ENCODE measurements around the gene JADE3.

Gene JADE3

GRCh38 chrX:46912603-46913491 is 626 bp downstream of the JADE3 start:
- ATAC-seq (replicated peaks; ENCODE audit: extremely low read depth, poor library complexity, severe bottlenecking), result peak; percentile 40
- no peak for DNase-seq (ENCODE audit: low spot score in 2 of 2)
- Mint-ChIP-seq H3K27ac (ENCODE audit: low read depth) (no peak overlapping the region), H3K36me3 (ENCODE audit: insufficient read depth) (peaks cover 2% of the 10 kb centered on the region), H3K9me3 (no peaks in the 10 kb centered on the region), H3K4me3 (peak overlapping the region; percentile 70), H3K4me1 (peaks cover 6% of the 10 kb centered on the region), H3K27me3 (peaks cover 38% of the 10 kb centered on the region)

GRCh38 chrX:46913667-46914066 is 1.4 kb downstream of the JADE3 start:
- Mint-ChIP-seq H3K27me3 (peaks cover 42% of the 10 kb centered on the region), H3K9me3 (no peaks in the 10 kb centered on the region), H3K36me3 (ENCODE audit: insufficient read depth) (peaks cover 2% of the 10 kb centered on the region), H3K4me1 (peaks cover 6% of the 10 kb centered on the region), H3K4me3 (peak overlapping the region; percentile 70), H3K27ac (ENCODE audit: low read depth) (no peak overlapping the region)
- DNase-seq (ENCODE audit: low spot score in 2 of 2) (no peak), ATAC-seq (replicated peaks; ENCODE audit: extremely low read depth, poor library complexity, severe bottlenecking) (no peak)

- H3K36me3 Mint-ChIP-seq (ENCODE audit: insufficient read depth), result peaks cover 2% of the 10 kb centered on the region
- H3K9me3 Mint-ChIP-seq, result no peaks in the 10 kb centered on the region
- peaks cover 6% of the 10 kb centered on the region for H3K4me1 Mint-ChIP-seq
- H3K4me3 Mint-ChIP-seq, result no peak overlapping the region
- H3K27me3 Mint-ChIP-seq, result peaks cover 43% of the 10 kb centered on the region
- no peak for ATAC-seq (replicated peaks; ENCODE audit: extremely low read depth, poor library complexity, severe bottlenecking)
- no peak for DNase-seq (ENCODE audit: low spot score in 2 of 2)
- no peak overlapping the region for H3K27ac Mint-ChIP-seq (ENCODE audit: low read depth)
Measured at GRCh38 chrX:46916273-46916672, 4.1 kb downstream of the JADE3 start.

GRCh38 chrX:46917622-46918021 is 5.4 kb downstream of the JADE3 start:
- peaks cover 56% of the 10 kb centered on the region for H3K27me3 Mint-ChIP-seq
- DNase-seq (ENCODE audit: low spot score in 2 of 2) (no peak), ATAC-seq (replicated peaks; ENCODE audit: extremely low read depth, poor library complexity, severe bottlenecking) (no peak)
- H3K4me3 Mint-ChIP-seq, result no peak overlapping the region
- no peaks in the 10 kb centered on the region for H3K9me3 Mint-ChIP-seq
- H3K4me1 Mint-ChIP-seq, result peaks cover 6% of the 10 kb centered on the region
- H3K27ac Mint-ChIP-seq (ENCODE audit: low read depth), result no peak overlapping the region
- peaks cover 2% of the 10 kb centered on the region for H3K36me3 Mint-ChIP-seq (ENCODE audit: insufficient read depth)

- no peak overlapping the region for H3K4me3 Mint-ChIP-seq
- H3K36me3 Mint-ChIP-seq (ENCODE audit: insufficient read depth), result peaks cover under 1% of the 10 kb centered on the region
- no peak overlapping the region for H3K27ac Mint-ChIP-seq (ENCODE audit: low read depth)
- ATAC-seq (replicated peaks; ENCODE audit: extremely low read depth, poor library complexity, severe bottlenecking) (no peak), DNase-seq (ENCODE audit: low spot score in 2 of 2) (no peak)
- no peaks in the 10 kb centered on the region for H3K9me3 Mint-ChIP-seq
- peaks cover 59% of the 10 kb centered on the region for H3K27me3 Mint-ChIP-seq
- H3K4me1 Mint-ChIP-seq, result peaks cover 5% of the 10 kb centered on the region
Measured at GRCh38 chrX:46918434-46918833, 6.2 kb downstream of the JADE3 start.

- ATAC-seq (replicated peaks; ENCODE audit: extremely low read depth, poor library complexity, severe bottlenecking) (no peak), DNase-seq (ENCODE audit: low spot score in 2 of 2) (no peak)
- Mint-ChIP-seq H3K27ac (ENCODE audit: low read depth) (no peak overlapping the region), H3K4me1 (no peaks in the 10 kb centered on the region), H3K27me3 (peaks cover 46% of the 10 kb centered on the region), H3K36me3 (ENCODE audit: insufficient read depth) (peaks cover 2% of the 10 kb centered on the region), H3K9me3 (no peaks in the 10 kb centered on the region), H3K4me3 (no peak overlapping the region)
Measured at GRCh38 chrX:46920235-46920634, 8.0 kb downstream of the JADE3 start.

- Mint-ChIP-seq H3K27ac (ENCODE audit: low read depth) (no peak overlapping the region), H3K4me1 (no peaks in the 10 kb centered on the region), H3K9me3 (no peaks in the 10 kb centered on the region), H3K36me3 (ENCODE audit: insufficient read depth) (peaks cover 2% of the 10 kb centered on the region), H3K27me3 (peaks cover 23% of the 10 kb centered on the region), H3K4me3 (no peak overlapping the region)
- no peak for DNase-seq (ENCODE audit: low spot score in 2 of 2)
- no peak for ATAC-seq (replicated peaks; ENCODE audit: extremely low read depth, poor library complexity, severe bottlenecking)
Measured at GRCh38 chrX:46922611-46923010, 10.4 kb downstream of the JADE3 start.

GRCh38 chrX:46927718-46928117 is 15.5 kb downstream of the JADE3 start:
- H3K9me3 Mint-ChIP-seq, result no peaks in the 10 kb centered on the region
- DNase-seq (ENCODE audit: low spot score in 2 of 2) (no peak), ATAC-seq (replicated peaks; ENCODE audit: extremely low read depth, poor library complexity, severe bottlenecking) (no peak)
- H3K27me3 Mint-ChIP-seq, result peaks cover 1% of the 10 kb centered on the region
- no peaks in the 10 kb centered on the region for H3K4me1 Mint-ChIP-seq
- peaks cover 2% of the 10 kb centered on the region for H3K36me3 Mint-ChIP-seq (ENCODE audit: insufficient read depth)
- H3K27ac Mint-ChIP-seq (ENCODE audit: low read depth), result no peak overlapping the region
- no peak overlapping the region for H3K4me3 Mint-ChIP-seq

- DNase-seq (ENCODE audit: low spot score in 2 of 2) (no peak), ATAC-seq (replicated peaks; ENCODE audit: extremely low read depth, poor library complexity, severe bottlenecking) (no peak)
- no peaks in the 10 kb centered on the region for H3K9me3 Mint-ChIP-seq
- no peak overlapping the region for H3K4me3 Mint-ChIP-seq
- H3K27ac Mint-ChIP-seq (ENCODE audit: low read depth), result no peak overlapping the region
- H3K27me3 Mint-ChIP-seq, result no peaks in the 10 kb centered on the region
- no peaks in the 10 kb centered on the region for H3K36me3 Mint-ChIP-seq (ENCODE audit: insufficient read depth)
- no peaks in the 10 kb centered on the region for H3K4me1 Mint-ChIP-seq
Measured at GRCh38 chrX:46929439-46930261, 17.4 kb downstream of the JADE3 start.

GRCh38 chrX:46935295-46935694 is 23.1 kb downstream of the JADE3 start:
- H3K27ac Mint-ChIP-seq (ENCODE audit: low read depth), result no peak overlapping the region
- H3K4me1 Mint-ChIP-seq, result no peaks in the 10 kb centered on the region
- no peaks in the 10 kb centered on the region for H3K27me3 Mint-ChIP-seq
- H3K4me3 Mint-ChIP-seq, result no peak overlapping the region
- no peaks in the 10 kb centered on the region for H3K36me3 Mint-ChIP-seq (ENCODE audit: insufficient read depth)
- ATAC-seq (replicated peaks; ENCODE audit: extremely low read depth, poor library complexity, severe bottlenecking), result no peak
- H3K9me3 Mint-ChIP-seq, result no peaks in the 10 kb centered on the region
- no peak for DNase-seq (ENCODE audit: low spot score in 2 of 2)

GRCh38 chrX:46938589-46938988 is 26.4 kb downstream of the JADE3 start:
- Mint-ChIP-seq H3K4me3 (no peak overlapping the region), H3K4me1 (no peaks in the 10 kb centered on the region), H3K36me3 (ENCODE audit: insufficient read depth) (no peaks in the 10 kb centered on the region), H3K9me3 (no peaks in the 10 kb centered on the region), H3K27ac (ENCODE audit: low read depth) (no peak overlapping the region), H3K27me3 (peaks cover 13% of the 10 kb centered on the region)
- ATAC-seq (replicated peaks; ENCODE audit: extremely low read depth, poor library complexity, severe bottlenecking) (no peak), DNase-seq (ENCODE audit: low spot score in 2 of 2) (no peak)

GRCh38 chrX:46941341-46941740 is 29.1 kb downstream of the JADE3 start:
- Mint-ChIP-seq H3K27me3 (peaks cover 36% of the 10 kb centered on the region), H3K4me1 (no peaks in the 10 kb centered on the region), H3K36me3 (ENCODE audit: insufficient read depth) (no peaks in the 10 kb centered on the region), H3K9me3 (no peaks in the 10 kb centered on the region), H3K27ac (ENCODE audit: low read depth) (no peak overlapping the region), H3K4me3 (no peak overlapping the region)
- DNase-seq (ENCODE audit: low spot score in 2 of 2) (no peak), ATAC-seq (replicated peaks; ENCODE audit: extremely low read depth, poor library complexity, severe bottlenecking) (no peak)

GRCh38 chrX:46953137-46953527 is 40.9 kb downstream of the JADE3 start:
- no peaks in the 10 kb centered on the region for H3K36me3 Mint-ChIP-seq (ENCODE audit: insufficient read depth)
- no peak overlapping the region for H3K4me3 Mint-ChIP-seq
- H3K4me1 Mint-ChIP-seq, result no peaks in the 10 kb centered on the region
- DNase-seq (ENCODE audit: low spot score in 2 of 2) (no peak), ATAC-seq (replicated peaks; ENCODE audit: extremely low read depth, poor library complexity, severe bottlenecking) (no peak)
- no peaks in the 10 kb centered on the region for H3K27me3 Mint-ChIP-seq
- H3K9me3 Mint-ChIP-seq, result no peaks in the 10 kb centered on the region
- H3K27ac Mint-ChIP-seq (ENCODE audit: low read depth), result no peak overlapping the region
